Measurements from ENCODE around the gene FBXL4.

- TF ChIP-seq TCF4 (CRISPR knock-in tag; IDR thresholded peaks at IDR 0.05; ENCODE audit: borderline replicate concordance) (no peak), POU6F1 (CRISPR knock-in tag; IDR thresholded peaks at IDR 0.05; ENCODE audit: borderline replicate concordance, low read depth) (no peak), ZNF565 (CRISPR knock-in tag; conservative IDR thresholded peaks at IDR 0.05; ENCODE audit: low read depth) (no peak)
- TF ChIP-seq, protein P1, sequence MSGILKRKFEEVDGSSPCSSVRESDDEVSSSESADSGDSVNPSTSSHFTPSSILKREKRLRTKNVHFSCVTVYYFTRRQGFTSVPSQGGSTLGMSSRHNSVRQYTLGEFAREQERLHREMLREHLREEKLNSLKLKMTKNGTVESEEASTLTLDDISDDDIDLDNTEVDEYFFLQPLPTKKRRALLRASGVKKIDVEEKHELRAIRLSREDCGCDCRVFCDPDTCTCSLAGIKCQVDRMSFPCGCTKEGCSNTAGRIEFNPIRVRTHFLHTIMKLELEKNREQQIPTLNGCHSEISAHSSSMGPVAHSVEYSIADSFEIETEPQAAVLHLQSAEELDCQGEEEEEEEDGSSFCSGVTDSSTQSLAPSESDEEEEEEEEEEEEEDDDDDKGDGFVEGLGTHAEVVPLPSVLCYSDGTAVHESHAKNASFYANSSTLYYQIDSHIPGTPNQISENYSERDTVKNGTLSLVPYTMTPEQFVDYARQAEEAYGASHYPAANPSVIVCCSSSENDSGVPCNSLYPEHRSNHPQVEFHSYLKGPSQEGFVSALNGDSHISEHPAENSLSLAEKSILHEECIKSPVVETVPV (CRISPR knock-in tag; IDR thresholded peaks at IDR 0.05), result no peak
Observed at GRCh38 chr6:98931696-98932095, 16.1 kb downstream of the FBXL4 start.
